ENCODE measurements around the gene GAPVD1. TPM values are rescaled to one million over a fixed set of nuclear protein-coding genes. Genes with fewer than 3 reads are reported as not detected.

Gene GAPVD1
- total RNA-seq, 1 donor from 2014 or later: 31.1 TPM

DNA sequence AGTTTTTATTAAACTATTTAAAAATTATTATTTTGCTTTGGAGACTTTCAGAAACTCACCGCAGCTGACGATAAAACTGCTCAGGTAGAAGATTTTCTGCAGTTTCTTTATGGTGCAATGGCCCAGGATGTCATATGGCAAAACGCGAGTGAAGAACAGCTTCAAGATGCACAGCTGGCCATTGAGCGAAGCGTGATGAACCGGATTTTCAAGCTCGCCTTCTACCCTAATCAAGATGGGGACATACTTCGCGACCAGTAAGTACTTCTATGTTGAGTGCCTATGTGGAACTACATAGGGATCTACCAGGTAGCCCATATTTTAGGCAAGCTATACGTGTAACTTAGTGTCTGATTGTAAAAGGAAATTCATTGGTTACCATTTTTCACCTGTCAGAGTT is 94.0 kb downstream of the GAPVD1 start:
- intact Hi-C loops (cut with DNase I): no loop called here
- DNase-seq (ENCODE audit: low spot score): no peak

GRCh38 chr9:125356032-125356431 is 94.4 kb downstream of the GAPVD1 start:
- intact Hi-C loops (cut with DNase I): no loop called here
- DNase-seq (ENCODE audit: low spot score): no peak

DNA sequence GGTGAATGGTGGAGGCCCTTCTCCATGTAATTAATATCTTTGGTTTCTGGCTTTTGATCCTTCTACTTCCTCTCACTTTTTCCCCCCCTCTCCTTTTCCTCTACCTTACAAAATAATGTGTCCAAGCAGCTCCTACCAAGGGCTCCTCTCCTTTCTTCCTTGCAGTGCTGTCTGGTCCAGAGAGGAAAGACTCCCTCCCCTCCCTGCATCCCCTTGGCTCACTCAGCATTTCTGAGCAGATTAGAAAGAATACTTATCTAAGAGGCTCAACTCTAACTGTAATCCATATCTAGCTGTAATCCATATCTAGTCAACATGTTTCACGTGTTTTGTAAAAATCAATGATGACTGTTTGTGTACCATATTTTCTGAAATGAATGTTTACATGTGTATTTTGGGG is 97.4 kb downstream of the GAPVD1 start:
- DNase-seq (ENCODE audit: low spot score): no peak
- intact Hi-C loops (cut with DNase I): no loop called here

DNA sequence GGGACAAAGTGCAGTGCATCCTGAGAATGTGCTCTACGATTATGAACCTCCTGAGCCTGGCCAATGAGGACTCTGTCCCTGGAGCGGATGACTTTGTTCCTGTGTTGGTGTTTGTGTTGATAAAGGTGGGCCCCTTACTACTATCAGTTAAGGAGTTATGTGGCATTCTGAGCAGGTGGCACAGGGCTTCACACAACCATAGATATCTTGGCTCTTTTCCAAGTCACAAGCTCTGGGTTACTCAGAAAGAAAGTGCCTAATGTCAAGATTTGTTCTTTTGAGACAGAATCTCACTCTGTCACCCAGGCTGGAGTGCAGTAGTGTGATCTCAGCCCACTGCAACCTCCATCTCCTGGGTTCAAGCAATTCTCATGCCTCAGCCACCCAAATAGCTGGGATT is 99.0 kb downstream of the GAPVD1 start:
- intact Hi-C loops (cut with DNase I): no loop called here
- no peak for DNase-seq (ENCODE audit: low spot score)

DNA sequence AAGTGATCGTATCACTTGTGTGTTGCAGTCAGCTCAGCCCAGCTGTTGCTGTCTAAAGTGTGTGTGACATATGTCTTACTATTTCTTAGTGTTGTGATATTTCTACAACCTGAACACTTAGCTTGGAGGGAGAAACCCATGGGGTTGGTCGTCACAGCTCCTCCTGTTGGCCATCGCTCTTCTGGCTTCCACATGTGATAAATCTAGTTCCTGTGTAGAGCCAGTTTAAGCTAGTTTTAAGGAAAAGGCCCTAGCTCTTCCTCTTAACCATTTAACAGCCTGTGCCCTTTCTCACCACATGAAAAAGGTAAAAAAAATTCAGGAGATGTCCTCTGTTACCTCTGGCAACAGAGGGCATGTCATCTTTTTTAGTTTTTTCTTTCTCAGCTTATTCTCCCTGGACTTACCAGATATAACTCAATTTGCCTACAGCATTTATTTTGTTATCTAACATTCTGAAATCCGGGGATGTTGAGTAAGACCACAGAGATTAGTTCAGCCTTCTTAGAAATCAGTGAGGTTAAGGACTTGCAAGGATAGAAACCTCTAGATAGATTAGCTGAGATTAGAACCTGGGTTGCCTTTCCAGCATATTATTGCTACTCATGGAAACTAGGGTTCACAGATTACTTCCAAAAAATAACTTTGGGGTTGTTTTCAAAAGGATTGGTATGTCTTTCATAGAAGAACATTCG is 100.4 kb downstream of the GAPVD1 start:
- DNase-seq (ENCODE audit: low spot score): no peak
- intact Hi-C loops (cut with DNase I): no loop called here

GRCh38 chr9:125366676-125367075 is 105.0 kb downstream of the GAPVD1 start:
- no peak for DNase-seq (ENCODE audit: low spot score)
- intact Hi-C loops (cut with DNase I): no loop called here

DNA sequence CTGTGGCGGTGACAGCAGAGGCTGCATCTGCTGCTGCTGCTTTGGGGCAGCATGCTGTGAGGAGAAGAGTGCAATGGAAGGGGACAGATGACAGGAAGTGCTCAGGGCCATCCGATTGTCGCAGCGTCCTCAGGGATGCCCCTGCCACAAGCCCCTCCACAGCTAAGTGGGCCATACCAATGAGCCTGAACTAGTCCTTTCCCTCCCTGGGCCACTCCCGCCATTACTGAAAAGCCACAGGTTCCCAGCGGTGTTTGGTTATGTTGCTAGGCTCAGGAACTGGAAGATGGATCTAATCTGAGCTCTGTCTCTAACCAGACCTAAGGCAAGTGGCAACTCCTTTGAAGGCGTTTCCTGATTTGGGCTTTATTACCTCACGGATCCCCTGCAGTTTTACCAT is 109.2 kb downstream of the GAPVD1 start:
- no peak for DNase-seq (ENCODE audit: low spot score)
- intact Hi-C loops (cut with DNase I): loop anchor here (10.0 kb wide), 2 partner anchors 116 to 596 kb away; partner anchors contain the start of genes NR6A1 and OLFML2A

GRCh38 chr9:125372441-125373226 is 111.0 kb downstream of the GAPVD1 start:
- intact Hi-C loops (cut with DNase I): loop anchor here (10.0 kb wide), 2 partner anchors 118 to 598 kb away; partner anchors contain the start of genes NR6A1 and OLFML2A
- no peak for DNase-seq (ENCODE audit: low spot score)

DNA sequence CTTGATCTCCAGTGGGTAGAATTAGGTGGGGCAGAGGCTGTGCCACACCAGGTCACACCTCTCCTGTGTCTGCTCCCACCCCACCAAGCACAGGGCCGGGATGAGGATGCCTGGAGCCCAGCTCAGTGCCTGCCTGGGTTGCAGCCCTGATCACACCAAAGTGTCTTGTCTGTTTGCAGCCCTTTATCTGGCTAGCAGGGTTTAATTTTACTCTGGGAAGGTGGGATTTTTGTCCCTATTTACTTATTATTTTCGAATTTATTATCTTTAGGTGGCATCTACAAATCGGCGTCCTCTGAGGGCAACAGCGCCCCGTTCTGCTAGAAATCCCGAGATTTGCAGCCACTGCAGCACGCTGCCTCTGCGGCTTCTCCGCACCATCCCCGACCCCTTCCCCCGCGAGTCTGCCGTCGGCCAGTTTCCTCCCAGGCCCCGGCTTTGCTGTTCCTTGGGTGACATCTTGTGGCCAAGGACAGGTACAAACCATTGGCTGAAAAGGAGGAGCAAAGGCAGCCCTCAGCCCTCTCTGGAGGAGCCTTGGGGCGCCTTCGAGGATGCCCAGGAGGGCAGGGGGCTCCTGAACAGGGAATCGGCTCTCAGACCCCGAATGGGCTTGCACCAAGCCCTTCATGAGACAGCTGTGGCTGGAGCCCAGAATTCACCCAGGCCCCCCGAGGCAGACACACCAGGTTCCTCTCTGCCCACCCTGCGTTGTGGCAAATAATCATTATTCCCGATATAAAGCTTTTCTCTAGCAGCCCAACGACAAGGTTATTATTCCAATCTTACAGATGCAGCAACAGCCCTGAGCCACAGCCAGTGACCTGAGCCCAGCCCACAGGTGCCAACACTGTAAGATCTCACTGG is 113.0 kb downstream of the GAPVD1 start:
- intact Hi-C loops (cut with DNase I): loop anchor here (10.0 kb wide), 2 partner anchors 120 to 600 kb away; partner anchors contain the start of genes NR6A1 and OLFML2A
- peak; percentile 82 for DNase-seq (ENCODE audit: low spot score)

DNA sequence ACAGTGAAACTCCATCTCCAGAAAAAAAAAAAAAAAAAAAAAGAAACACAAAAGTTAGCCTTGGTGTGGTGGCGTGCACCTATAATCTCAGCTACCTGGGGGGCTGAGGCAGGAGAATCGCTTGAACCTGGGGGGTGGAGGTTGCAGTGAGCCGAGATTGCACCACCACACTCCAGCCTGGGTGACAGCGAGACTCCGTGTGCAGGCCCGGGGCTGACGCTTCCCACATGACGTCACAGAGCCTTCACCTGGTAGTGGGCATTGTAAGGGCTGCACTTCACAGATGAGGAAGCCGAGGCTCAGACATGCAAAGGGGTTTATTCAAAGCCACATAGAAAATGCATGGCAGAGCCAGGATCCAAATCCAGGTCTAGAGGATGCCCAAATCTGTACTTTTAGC is 114.2 kb downstream of the GAPVD1 start:
- intact Hi-C loops (cut with DNase I): loop anchor here (10.0 kb wide), 2 partner anchors 121 to 601 kb away; partner anchors contain the start of genes NR6A1 and OLFML2A

DNA sequence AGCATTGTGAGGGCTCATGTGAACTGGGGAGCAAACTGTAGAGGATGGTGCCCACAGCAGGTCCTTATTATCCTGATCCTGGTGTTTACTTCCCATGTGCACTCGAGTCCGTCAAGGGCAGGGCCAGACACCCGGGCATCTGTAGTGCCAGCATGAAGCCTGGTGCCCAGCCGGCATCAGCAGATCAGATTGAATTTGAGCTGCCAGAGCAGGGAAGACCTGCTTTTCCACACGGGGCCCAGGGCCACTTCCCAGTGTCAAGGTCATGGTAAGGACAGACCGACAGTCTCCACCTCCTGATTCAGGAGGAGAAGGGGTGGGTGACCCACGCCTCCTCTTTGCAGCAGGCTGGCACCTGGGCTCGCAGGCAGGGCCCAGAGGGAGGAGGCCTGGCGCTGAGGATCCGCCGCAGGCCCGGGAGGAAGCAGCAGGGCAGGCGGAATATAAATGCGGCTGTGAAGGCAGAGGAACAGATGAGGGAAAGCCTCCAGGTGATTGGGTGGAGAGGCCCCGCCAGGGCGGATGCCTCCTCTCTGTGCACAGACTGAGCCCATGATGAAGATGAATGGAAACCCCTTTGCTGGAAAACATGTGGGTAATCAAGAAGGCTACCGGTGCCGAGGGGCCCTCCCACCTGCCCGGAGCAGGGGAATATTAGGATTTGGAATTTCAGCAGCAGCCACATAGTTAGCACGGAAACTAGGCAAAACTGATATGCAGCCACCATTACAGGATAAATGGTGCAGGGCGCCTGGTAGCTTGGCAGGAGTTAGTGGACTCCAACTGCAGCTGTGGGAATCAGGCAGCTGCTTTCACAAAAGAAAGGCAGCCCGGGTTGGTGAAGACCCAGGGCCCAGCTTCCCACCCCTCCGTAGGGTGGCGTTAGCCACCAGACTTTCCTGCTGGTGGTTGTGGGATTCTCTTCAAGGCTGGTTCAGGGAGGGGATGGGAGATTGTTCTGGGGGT is 114.9 kb downstream of the GAPVD1 start:
- intact Hi-C loops (cut with DNase I): loop anchor here (10.0 kb wide), 2 partner anchors 122 to 602 kb away; partner anchors contain the start of genes NR6A1 and OLFML2A

More for the DNA sequence above, 114.2 kb downstream of the GAPVD1 start:
- peak; percentile 31 for DNase-seq (ENCODE audit: low spot score)

GRCh38 chr9:125377584-125378250 is 116.1 kb downstream of the GAPVD1 start:
- intact Hi-C loops (cut with DNase I): loop anchor here (10.0 kb wide), 2 partner anchors 123 to 603 kb away; partner anchors contain the start of genes NR6A1 and OLFML2A
- DNase-seq (ENCODE audit: low spot score): peak; percentile 58

More for the DNA sequence above, 114.9 kb downstream of the GAPVD1 start:
- peak; percentile 33 for DNase-seq (ENCODE audit: low spot score)

DNA sequence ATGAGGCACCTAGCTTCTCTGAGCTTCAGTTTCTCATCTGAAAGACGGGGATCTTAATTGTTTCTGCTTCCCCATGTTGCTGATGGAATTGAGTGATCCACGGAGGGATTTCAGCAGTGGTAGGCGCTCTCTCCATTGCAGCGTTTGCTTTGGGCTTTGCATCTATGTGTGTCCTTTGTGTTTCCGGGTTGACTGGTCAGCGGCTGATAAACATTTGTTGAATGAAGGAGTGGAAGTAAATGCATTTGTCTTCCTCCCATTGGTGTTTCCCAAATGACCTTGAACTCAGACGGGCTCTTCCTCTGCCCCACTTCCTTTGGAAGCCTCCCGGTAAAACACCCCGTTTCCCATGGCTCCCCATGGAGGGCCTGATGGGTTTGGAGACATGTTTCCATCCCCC is 117.2 kb downstream of the GAPVD1 start:
- intact Hi-C loops (cut with DNase I): loop anchor here (10.0 kb wide), 2 partner anchors 124 to 604 kb away; partner anchors contain the start of genes NR6A1 and OLFML2A
- no peak for DNase-seq (ENCODE audit: low spot score)

DNA sequence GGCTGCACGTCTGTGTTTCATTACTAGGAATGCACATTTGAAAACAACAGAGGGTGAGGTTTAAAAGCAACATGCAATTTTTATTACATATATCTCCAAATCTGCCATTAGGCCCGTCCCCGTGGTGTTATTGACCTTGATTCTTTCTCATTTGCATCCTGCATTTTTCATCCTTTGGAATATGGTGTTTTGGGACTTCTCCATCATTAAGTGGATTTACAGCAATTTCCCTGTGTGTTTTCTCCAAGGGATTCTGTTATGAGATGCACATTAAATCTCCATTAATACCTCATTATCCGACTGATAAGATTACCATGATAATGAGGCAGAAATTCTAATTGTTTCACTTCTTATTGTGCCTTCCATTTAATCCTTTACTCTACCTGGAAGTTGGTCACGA is 117.6 kb downstream of the GAPVD1 start:
- DNase-seq (ENCODE audit: low spot score): no peak
- intact Hi-C loops (cut with DNase I): loop anchor here (10.0 kb wide), 2 partner anchors 124 to 604 kb away; partner anchors contain the start of genes NR6A1 and OLFML2A

- no peak for DNase-seq (ENCODE audit: low spot score)
- intact Hi-C loops (cut with DNase I): no loop called here
Measured at GRCh38 chr9:125380406-125380805, 118.8 kb downstream of the GAPVD1 start.

- DNase-seq (ENCODE audit: low spot score): no peak
- intact Hi-C loops (cut with DNase I): no loop called here
Measured at GRCh38 chr9:125387861-125388524, 126.4 kb downstream of the GAPVD1 start.

- intact Hi-C loops (cut with DNase I): no loop called here
- DNase-seq (ENCODE audit: low spot score): no peak
Measured at GRCh38 chr9:125388978-125389377, 127.4 kb downstream of the GAPVD1 start.

Measured in cardiac septum (tissue), 1 donor.